Measurements from ENCODE around the gene S1PR4.
A peak's percentile ranks its signal among the peaks of the same experiment; 100 is the strongest.
"Not testable (repeated sequence)": the region's sequence is repeated elsewhere in the genome, so short reads cannot be mapped to it uniquely, and the experiment has no call there.

Gene S1PR4

GRCh38 chr19:3207461-3208242 lies 29.1 kb downstream of the S1PR4 start:
- Histone ChIP-seq H3K27ac (no peak overlapping the region), H3K4me3 (no peak overlapping the region)

GRCh38 chr19:3208317-3209207 lies 30.0 kb downstream of the S1PR4 start:
- H3K27ac ChIP-seq: no peak overlapping the region
- no peak overlapping the region for H3K4me3 ChIP-seq

GRCh38 chr19:3210347-3211017 lies 31.9 kb downstream of the S1PR4 start:
- Histone ChIP-seq H3K27ac (no peak overlapping the region), H3K4me3 (no peak overlapping the region)

- Histone ChIP-seq H3K4me3 (no peak overlapping the region), H3K27ac (no peak overlapping the region)
Measured at GRCh38 chr19:3211191-3211590, 32.6 kb downstream of the S1PR4 start.

- H3K27ac ChIP-seq: no peak overlapping the region
- H3K4me3 ChIP-seq: no peak overlapping the region
Measured at GRCh38 chr19:3213159-3213558, 34.6 kb downstream of the S1PR4 start.

GRCh38 chr19:3216874-3217273 lies 38.3 kb downstream of the S1PR4 start:
- no peak overlapping the region for H3K4me3 ChIP-seq
- no peak overlapping the region for H3K27ac ChIP-seq

- no peak overlapping the region for H3K27ac ChIP-seq
- no peak overlapping the region for H3K4me3 ChIP-seq
Measured at GRCh38 chr19:3220576-3220975, 42.0 kb downstream of the S1PR4 start.

- H3K4me3 ChIP-seq, H3K27ac ChIP-seq: not testable (repeated sequence)
Measured at GRCh38 chr19:3221576-3221975, 43.0 kb downstream of the S1PR4 start.

- H3K27ac ChIP-seq: no peak overlapping the region
- no peak overlapping the region for H3K4me3 ChIP-seq
Measured at GRCh38 chr19:3222709-3223108, 44.1 kb downstream of the S1PR4 start.

GRCh38 chr19:3224346-3225168 lies 46.0 kb downstream of the S1PR4 start, which contains the start of gene CELF5:
CELF5 (plus strand) TSS chr19:3224661; CDS start chr19:3224740, 79 bp downstream.
- no peak within 1 kb of the TSS for H3K27ac ChIP-seq
- H3K4me3 ChIP-seq: peak within 1 kb of the TSS in 1 of 7 experiments; percentile 19

GRCh38 chr19:3225169-3225485 lies 46.6 kb downstream of the S1PR4 start:
- no peak overlapping the region for H3K4me3 ChIP-seq
- no peak overlapping the region for H3K27ac ChIP-seq

GRCh38 chr19:3225677-3226093 lies 47.1 kb downstream of the S1PR4 start:
- H3K4me3 ChIP-seq: no peak overlapping the region
- H3K27ac ChIP-seq: no peak overlapping the region

- Histone ChIP-seq H3K4me3 (no peak overlapping the region), H3K27ac (no peak overlapping the region)
Measured at GRCh38 chr19:3227054-3227626, 48.6 kb downstream of the S1PR4 start.

- no peak overlapping the region for H3K4me3 ChIP-seq
- no peak overlapping the region for H3K27ac ChIP-seq
Measured at GRCh38 chr19:3229346-3229743, 50.8 kb downstream of the S1PR4 start.
